K562 (cell line): ENCODE data around the gene SERPING1.

Experiments
- BMI1 ChIP-seq: fragments of 150-350 bp; IDR thresholded peaks from 2 replicates; pipeline ENCODE4 v1.6.1; 2014; ENCODE audit warnings: low read length
- EZH2 ChIP-seq: IDR thresholded peaks from 2 replicates; pipeline ENCODE4 v1.6.1; 2012; ENCODE audit warnings: low read depth, mild to moderate bottlenecking, inconsistent platforms, low read length, borderline replicate concordance
- FOXK1 ChIP-seq: sonication (generic); formaldehyde crosslinking; IDR thresholded peaks from 2 replicates; pipeline ENCODE4 v1.8.0; 2022; ENCODE audit warnings: missing genetic modification reagents, mild to moderate bottlenecking, borderline replicate concordance
- MTA3 ChIP-seq: fragments of 450-650 bp; formaldehyde crosslinking; IDR thresholded peaks from 2 replicates; pipeline ENCODE4 v1.6.1; 2017; ENCODE audit warnings: mild to moderate bottlenecking, borderline replicate concordance
- NFRKB ChIP-seq: fragments of 450-650 bp; IDR thresholded peaks from 2 replicates; pipeline ENCODE4 v1.6.1; 2016; ENCODE audit warnings: low read depth
- RFX5 ChIP-seq: IDR thresholded peaks from 2 replicates; pipeline ENCODE4 v1.6.1; 2011; ENCODE audit warnings: low read depth, mild to moderate bottlenecking, improper control_type of control experiment, low read length
- SMAD1 ChIP-seq: fragments of 150-350 bp; IDR thresholded peaks from 2 replicates; pipeline ENCODE4 v1.6.1; 2014; ENCODE audit warnings: low read length, low read depth; ENCODE audit not compliant: partially characterized antibody
- ZNF23 ChIP-seq: fragments of 250-450 bp; sonication (Bioruptor Pico); IDR thresholded peaks from 2 replicates; pipeline ENCODE4 v1.4.0; 2020; ENCODE audit warnings: mild to moderate bottlenecking
- ZNF253 ChIP-seq: fragments of 250-450 bp; sonication (Bioruptor Pico); conservative IDR thresholded peaks from 2 replicates; pipeline ENCODE4 v1.6.1; 2021; ENCODE audit warnings: mild to moderate bottlenecking
- TF ChIP-seq, protein P1 (sequence below): sonication (generic); formaldehyde crosslinking; IDR thresholded peaks from 2 replicates; pipeline ENCODE4 v1.8.0; 2022; ENCODE audit warnings: mild to moderate bottlenecking, missing genetic modification reagents, borderline replicate concordance
- TF ChIP-seq, protein P2 (sequence below): fragments of 450-650 bp; IDR thresholded peaks from 2 replicates; pipeline ENCODE4 v1.7.1; 2018; ENCODE audit warnings: mild to moderate bottlenecking, low read depth; ENCODE audit not compliant: partially characterized antibody
- TF ChIP-seq, protein P3 (sequence below), 3 experiments: IDR thresholded peaks in 2 of 3; conservative IDR thresholded peaks in 1 of 3; 2 replicates each; pipeline ENCODE4 v1.5.1; 2011 to 2012; ENCODE audit warnings: low read length in 3 of 3, mild to moderate bottlenecking in 3 of 3, control low read depth in 2 of 3, improper control_type of control experiment in 1 of 3, inconsistent platforms in 1 of 3, low read depth in 1 of 3, mixed read lengths in 1 of 3, moderate library complexity in 1 of 3; ENCODE audit not compliant: insufficient read depth in 2 of 3
- TF ChIP-seq, protein P4 (sequence below): sonication (generic); formaldehyde crosslinking; IDR thresholded peaks from 2 replicates; pipeline ENCODE4 v1.9.0; 2022; ENCODE audit warnings: mild to moderate bottlenecking, missing genetic modification reagents

DNA sequence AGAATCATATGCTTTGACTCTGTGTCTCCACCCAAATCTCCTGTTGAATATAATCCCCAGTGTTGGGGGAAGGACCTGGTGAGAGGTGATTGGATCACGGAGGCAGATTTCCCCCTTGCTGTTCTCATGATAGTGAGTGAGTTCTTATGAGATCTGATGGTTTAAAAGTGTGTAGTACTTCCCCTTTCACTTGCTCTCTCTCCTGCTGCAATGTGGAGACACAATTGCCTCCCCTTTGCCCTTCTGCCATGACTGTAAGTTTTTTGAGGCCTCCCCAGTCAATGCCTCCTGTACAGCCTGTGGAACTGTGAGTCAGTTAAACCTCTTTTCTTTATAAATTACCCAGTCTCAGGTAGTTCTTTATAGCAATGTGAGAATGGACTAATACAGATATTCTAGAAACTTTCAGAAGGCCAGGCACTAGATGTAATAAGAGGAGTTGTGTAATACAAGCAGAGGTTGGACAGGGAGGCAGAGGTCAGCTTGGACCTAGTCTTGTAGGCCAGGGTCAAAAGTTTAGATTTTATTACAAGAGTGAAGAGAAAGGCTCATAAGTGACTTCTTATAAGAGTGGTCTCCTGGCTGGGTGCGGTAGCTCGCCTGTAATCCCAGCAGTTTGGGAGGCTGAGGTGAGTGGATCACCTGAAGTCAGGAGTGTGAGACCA, 9.3 kb upstream of the SERPING1 start:
- TF ChIP-seq SMAD1 (no peak), MTA3 (no peak), RFX5 (no peak), EZH2 (no peak), ZNF23 (CRISPR knock-in tag) (no peak), ZNF253 (CRISPR knock-in tag) (no peak), FOXK1 (no peak), BMI1 (no peak), NFRKB (no peak)
- TF ChIP-seq, protein P1, sequence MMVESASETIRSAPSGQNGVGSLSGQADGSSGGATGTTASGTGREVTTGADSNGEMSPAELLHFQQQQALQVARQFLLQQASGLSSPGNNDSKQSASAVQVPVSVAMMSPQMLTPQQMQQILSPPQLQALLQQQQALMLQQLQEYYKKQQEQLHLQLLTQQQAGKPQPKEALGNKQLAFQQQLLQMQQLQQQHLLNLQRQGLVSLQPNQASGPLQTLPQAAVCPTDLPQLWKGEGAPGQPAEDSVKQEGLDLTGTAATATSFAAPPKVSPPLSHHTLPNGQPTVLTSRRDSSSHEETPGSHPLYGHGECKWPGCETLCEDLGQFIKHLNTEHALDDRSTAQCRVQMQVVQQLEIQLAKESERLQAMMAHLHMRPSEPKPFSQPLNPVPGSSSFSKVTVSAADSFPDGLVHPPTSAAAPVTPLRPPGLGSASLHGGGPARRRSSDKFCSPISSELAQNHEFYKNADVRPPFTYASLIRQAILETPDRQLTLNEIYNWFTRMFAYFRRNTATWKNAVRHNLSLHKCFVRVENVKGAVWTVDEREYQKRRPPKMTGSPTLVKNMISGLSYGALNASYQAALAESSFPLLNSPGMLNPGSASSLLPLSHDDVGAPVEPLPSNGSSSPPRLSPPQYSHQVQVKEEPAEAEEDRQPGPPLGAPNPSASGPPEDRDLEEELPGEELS, result no peak
- TF ChIP-seq, protein P2, sequence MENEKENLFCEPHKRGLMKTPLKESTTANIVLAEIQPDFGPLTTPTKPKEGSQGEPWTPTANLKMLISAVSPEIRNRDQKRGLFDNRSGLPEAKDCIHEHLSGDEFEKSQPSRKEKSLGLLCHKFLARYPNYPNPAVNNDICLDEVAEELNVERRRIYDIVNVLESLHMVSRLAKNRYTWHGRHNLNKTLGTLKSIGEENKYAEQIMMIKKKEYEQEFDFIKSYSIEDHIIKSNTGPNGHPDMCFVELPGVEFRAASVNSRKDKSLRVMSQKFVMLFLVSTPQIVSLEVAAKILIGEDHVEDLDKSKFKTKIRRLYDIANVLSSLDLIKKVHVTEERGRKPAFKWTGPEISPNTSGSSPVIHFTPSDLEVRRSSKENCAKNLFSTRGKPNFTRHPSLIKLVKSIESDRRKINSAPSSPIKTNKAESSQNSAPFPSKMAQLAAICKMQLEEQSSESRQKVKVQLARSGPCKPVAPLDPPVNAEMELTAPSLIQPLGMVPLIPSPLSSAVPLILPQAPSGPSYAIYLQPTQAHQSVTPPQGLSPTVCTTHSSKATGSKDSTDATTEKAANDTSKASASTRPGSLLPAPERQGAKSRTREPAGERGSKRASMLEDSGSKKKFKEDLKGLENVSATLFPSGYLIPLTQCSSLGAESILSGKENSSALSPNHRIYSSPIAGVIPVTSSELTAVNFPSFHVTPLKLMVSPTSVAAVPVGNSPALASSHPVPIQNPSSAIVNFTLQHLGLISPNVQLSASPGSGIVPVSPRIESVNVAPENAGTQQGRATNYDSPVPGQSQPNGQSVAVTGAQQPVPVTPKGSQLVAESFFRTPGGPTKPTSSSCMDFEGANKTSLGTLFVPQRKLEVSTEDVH, result no peak
- TF ChIP-seq, protein P3, sequence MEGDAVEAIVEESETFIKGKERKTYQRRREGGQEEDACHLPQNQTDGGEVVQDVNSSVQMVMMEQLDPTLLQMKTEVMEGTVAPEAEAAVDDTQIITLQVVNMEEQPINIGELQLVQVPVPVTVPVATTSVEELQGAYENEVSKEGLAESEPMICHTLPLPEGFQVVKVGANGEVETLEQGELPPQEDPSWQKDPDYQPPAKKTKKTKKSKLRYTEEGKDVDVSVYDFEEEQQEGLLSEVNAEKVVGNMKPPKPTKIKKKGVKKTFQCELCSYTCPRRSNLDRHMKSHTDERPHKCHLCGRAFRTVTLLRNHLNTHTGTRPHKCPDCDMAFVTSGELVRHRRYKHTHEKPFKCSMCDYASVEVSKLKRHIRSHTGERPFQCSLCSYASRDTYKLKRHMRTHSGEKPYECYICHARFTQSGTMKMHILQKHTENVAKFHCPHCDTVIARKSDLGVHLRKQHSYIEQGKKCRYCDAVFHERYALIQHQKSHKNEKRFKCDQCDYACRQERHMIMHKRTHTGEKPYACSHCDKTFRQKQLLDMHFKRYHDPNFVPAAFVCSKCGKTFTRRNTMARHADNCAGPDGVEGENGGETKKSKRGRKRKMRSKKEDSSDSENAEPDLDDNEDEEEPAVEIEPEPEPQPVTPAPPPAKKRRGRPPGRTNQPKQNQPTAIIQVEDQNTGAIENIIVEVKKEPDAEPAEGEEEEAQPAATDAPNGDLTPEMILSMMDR (IDR thresholded peaks at IDR 0.05 in 2 of 3, conservative IDR thresholded peaks at IDR 0.05 in 1 of 3; ENCODE audit: insufficient read depth in 2 of 3, low read depth in 1 of 3, low read length in 3 of 3), result no peak
- TF ChIP-seq, protein P4, sequence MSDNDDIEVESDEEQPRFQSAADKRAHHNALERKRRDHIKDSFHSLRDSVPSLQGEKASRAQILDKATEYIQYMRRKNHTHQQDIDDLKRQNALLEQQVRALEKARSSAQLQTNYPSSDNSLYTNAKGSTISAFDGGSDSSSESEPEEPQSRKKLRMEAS, result no peak
